Coronary artery (tissue), 2 donors: ENCODE results near the gene CELA2A.

Source experiments
- DNase-seq: peaks from one replicate; pipeline ENCODE4 v3.0.0-alpha.2; 2017; ENCODE audit warnings: low spot score
- H3K27ac ChIP-seq, 2 donors: fragments of 200-600 bp; sonication (generic); one replicate each; pipeline ENCODE4 v1.5.1; 2016 to 2019
- H3K4me3 ChIP-seq: fragments of 200-600 bp; sonication (generic); 2 replicates; pipeline ENCODE4 v1.5.1; 2016; ENCODE audit warnings: mild to moderate bottlenecking, moderate library complexity
- CTCF ChIP-seq: fragments of 200-600 bp; sonication (generic); IDR thresholded peaks from one replicate; pipeline ENCODE4 v1.5.1; 2019; ENCODE audit warnings: antibody characterized with exemption

CELA2A gene

DNA sequence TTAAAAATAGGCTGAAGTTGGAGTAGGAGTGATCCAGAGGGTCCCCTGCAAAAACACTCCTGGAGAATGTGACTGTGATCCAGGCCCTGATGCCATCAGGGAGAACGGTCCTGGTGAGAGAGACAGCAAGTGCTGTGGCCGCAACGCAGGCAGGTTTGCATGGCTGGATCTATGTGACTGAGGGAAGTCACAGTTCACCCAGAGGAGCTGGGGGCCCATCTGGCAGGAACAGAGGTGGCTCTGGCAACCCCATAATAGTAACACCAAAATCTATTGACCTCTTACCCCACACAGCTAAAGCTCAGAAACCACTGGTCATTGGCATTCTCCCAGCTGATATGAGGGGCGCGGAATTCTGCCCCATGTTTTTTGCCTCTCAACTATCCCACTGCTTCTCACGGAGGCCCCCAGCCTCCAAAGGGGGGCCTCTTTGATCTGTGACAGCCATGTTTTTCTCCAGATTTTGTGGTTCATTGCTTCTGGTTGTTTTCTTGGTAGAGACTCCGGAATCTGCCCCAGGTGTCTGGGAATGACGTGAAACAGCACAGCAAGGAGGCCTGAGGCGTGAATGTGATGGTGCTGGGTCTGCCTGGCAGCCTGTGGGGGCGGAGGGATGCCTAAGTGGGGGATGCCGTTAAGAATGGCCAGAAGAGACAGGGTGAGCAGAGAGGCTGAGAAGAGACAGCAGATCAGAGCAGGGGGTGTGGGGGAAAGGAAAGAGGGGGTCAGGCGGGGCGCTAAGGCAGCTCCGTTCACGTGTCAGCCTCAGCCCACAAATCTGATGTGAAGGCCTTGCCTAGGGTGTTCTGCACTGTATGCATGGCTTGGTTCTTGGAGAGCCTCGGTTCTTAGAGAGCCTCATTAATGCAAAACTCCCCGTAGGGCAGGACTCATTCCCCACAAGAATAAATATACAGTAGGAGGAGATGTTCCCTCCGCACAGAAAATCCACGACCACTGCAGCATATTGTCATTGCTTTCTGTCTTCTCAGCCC, 43.9 kb downstream of the CELA2A start:
- no peak overlapping the region for H3K27ac ChIP-seq
- no peak for DNase-seq
- TF ChIP-seq CTCF = no peak
- no peak overlapping the region for H3K4me3 ChIP-seq

GRCh38 chr1:15501208-15502032, 44.9 kb downstream of the CELA2A start:
- Histone ChIP-seq H3K27ac (no peak overlapping the region), H3K4me3 (no peak overlapping the region)
- no peak for DNase-seq
- TF ChIP-seq CTCF = no peak

- no peak overlapping the region for H3K27ac ChIP-seq
- H3K4me3 ChIP-seq = no peak overlapping the region
- DNase-seq = no peak
- no peak for TF ChIP-seq CTCF
Observed at GRCh38 chr1:15504436-15504835, 47.9 kb downstream of the CELA2A start.

DNA sequence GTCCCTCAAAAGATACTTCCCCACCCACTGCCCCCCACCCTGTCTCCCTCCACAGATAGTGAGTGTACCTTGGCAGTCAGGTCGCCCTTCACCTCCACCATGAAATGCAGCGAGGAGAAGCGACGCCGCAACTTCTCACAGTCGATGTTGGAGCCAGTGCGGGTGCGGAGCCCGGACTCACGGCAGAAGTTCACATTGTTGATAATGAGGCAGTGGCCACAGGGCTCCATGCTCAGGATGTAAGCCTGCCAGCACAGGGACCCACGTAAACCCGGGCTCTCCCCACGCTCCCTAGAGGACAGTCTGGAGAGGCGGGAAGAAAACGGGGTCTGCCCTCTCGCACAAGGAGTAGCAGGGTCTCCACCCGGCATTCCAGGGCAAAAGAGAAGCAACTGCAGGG, 50.3 kb downstream of the CELA2A start:
- DNase-seq = no peak
- H3K27ac ChIP-seq = no peak overlapping the region
- no peak overlapping the region for H3K4me3 ChIP-seq
- no peak for TF ChIP-seq CTCF

DNA sequence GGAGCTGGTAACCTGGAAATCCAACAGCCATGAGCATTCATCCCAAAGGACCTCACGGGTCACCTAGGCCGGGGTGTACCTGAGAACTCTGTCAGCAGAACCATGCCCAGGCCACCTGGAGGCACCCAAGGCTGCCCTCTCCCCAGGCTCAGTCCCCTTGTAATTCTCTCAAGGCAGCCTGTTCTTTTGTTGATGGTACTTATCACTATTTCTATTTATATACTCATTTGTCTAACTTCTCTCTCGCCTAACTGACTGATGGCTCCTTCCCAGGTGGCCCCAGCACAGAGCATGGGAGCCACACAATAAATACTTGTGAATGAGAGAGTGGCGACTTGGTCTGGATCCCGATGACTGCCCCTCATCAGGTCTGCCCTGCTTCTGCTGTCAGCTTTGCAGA, 50.7 kb downstream of the CELA2A start:
- Histone ChIP-seq H3K27ac (no peak overlapping the region), H3K4me3 (no peak overlapping the region)
- no peak for TF ChIP-seq CTCF
- DNase-seq = no peak

GRCh38 chr1:15508700-15509487, 52.4 kb downstream of the CELA2A start:
- peak; percentile 46 for DNase-seq
- Histone ChIP-seq H3K27ac (no peak overlapping the region), H3K4me3 (no peak overlapping the region)
- TF ChIP-seq CTCF = no peak
